ENCODE data around the gene TMEM42.

DNA sequence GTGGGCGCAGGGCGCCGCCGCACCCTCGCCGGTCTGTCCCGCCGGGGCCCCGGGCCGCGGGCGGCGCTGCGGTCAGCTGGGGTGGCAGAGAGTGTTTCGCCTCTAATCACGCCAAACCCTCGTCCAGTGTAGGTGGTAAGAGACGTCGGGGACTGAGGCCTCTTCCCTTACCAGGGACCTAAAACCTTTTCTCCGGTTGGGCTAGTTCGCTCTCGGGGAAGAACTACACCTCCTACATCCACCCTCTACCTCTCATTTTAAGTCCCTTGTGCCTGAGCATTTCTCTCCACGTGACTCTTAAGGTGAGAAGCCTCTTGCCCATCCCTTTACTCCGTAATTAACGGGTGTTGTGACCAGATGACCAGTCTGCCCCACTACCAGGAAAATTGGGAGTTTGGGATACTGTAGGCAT is 520 bp downstream of the TMEM42 start:
- TF ChIP-seq CTCF (IDR thresholded peaks at IDR 0.05) (no peak), POLR2AphosphoS5 (IDR thresholded peaks at IDR 0.05) (no peak), POLR2A (IDR thresholded peaks at IDR 0.05) (no peak)

Data from breast epithelium (tissue), 3 donors.